Mesodermal cell (in vitro differentiated cells): Measurements from ENCODE around the gene NKAIN2.
"Not testable (repeated sequence)": the region's sequence is repeated elsewhere in the genome, so short reads cannot be mapped to it uniquely, and the experiment has no call there.

Experiments
- H3K27ac ChIP-seq: 2 replicates; pipeline ENCODE4 v1.7.0; 2013; ENCODE audit warnings: mild to moderate bottlenecking, low read depth, low read length, moderate library complexity; ENCODE audit not compliant: severe bottlenecking
- H3K36me3 ChIP-seq: 2 replicates; pipeline ENCODE4 v1.7.1; 2013; ENCODE audit warnings: mild to moderate bottlenecking, low read length, moderate library complexity; ENCODE audit not compliant: control insufficient read depth, insufficient read depth
- H3K4me1 ChIP-seq: one replicate; pipeline ENCODE4 v1.7.1; 2013; ENCODE audit warnings: mild to moderate bottlenecking, low read length; ENCODE audit not compliant: insufficient read depth, control insufficient read depth, poor library complexity, severe bottlenecking
- H3K4me3 ChIP-seq: 2 replicates; pipeline ENCODE4 v1.7.0; 2013; ENCODE audit warnings: low read length, control low read depth, mild to moderate bottlenecking; ENCODE audit not compliant: insufficient read depth, poor library complexity, severe bottlenecking; ENCODE audit errors: extremely low read depth
- H3K9me3 ChIP-seq: 2 replicates; pipeline ENCODE4 v1.7.1; 2013; ENCODE audit warnings: mild to moderate bottlenecking, low read length, moderate library complexity; ENCODE audit not compliant: control insufficient read depth
- WGBS, 2 experiments: methylation state at CpG; one replicate each; pipeline ENCODE4 v1.1.5; 2013; ENCODE audit warnings: missing lambda C conversion rate in 2 of 2; ENCODE audit not compliant: insufficient coverage in 2 of 2; 5-methylcytosine and 5-hydroxymethylcytosine counted together

Gene NKAIN2

GRCh38 chr6:124298730-124299129 is 495.1 kb downstream of the NKAIN2 start:
- Histone ChIP-seq H3K4me1 (peaks cover 3% of the 10 kb centered on the region), H3K36me3 (no peaks in the 10 kb centered on the region), H3K9me3 (no peaks in the 10 kb centered on the region), H3K4me3 (no peak overlapping the region), H3K27ac (no peak overlapping the region)
- WGBS, 2 experiments, result 83% methylated on average over 1 of the region's 1 CpG; no CpG with 5 or more reads in 1 of the 2 experiments

- 84 to 100% methylated on average over 1 to 2 of the region's 2 CpGs for WGBS, 2 experiments
- not testable (repeated sequence) for H3K36me3 ChIP-seq, H3K27ac ChIP-seq
Measured at GRCh38 chr6:124300907-124301306, 497.2 kb downstream of the NKAIN2 start.

GRCh38 chr6:124303971-124304370 is 500.3 kb downstream of the NKAIN2 start:
- WGBS, 2 experiments, result no CpG with 5 or more reads among the region's 2 CpGs
- H3K27ac ChIP-seq, result no peak overlapping the region
- H3K4me1 ChIP-seq, result no peaks in the 10 kb centered on the region
- H3K4me3 ChIP-seq, result no peak overlapping the region
- H3K36me3 ChIP-seq, result no peaks in the 10 kb centered on the region
- H3K9me3 ChIP-seq, result no peaks in the 10 kb centered on the region

More at GRCh38 chr6:124300907-124301306, 497.2 kb downstream of the NKAIN2 start:
- not testable (repeated sequence) for H3K4me3 ChIP-seq, H3K4me1 ChIP-seq, H3K9me3 ChIP-seq

GRCh38 chr6:124310139-124310538 is 506.5 kb downstream of the NKAIN2 start:
- Histone ChIP-seq H3K36me3 (no peaks in the 10 kb centered on the region), H3K27ac (no peak overlapping the region), H3K9me3 (no peaks in the 10 kb centered on the region), H3K4me1 (no peaks in the 10 kb centered on the region), H3K4me3 (no peak overlapping the region)
- WGBS, 2 experiments, result no CpG with 5 or more reads among the region's 1 CpG

GRCh38 chr6:124319410-124319809 is 515.7 kb downstream of the NKAIN2 start:
- WGBS, 2 experiments, result no CpG with 5 or more reads among the region's 2 CpGs

GRCh38 chr6:124324237-124324636 is 520.6 kb downstream of the NKAIN2 start:
- Histone ChIP-seq H3K27ac (no peak overlapping the region), H3K36me3 (no peaks in the 10 kb centered on the region), H3K4me3 (no peak overlapping the region)

More at GRCh38 chr6:124319410-124319809, 515.7 kb downstream of the NKAIN2 start:
- H3K27ac ChIP-seq, result no peak overlapping the region
- no peaks in the 10 kb centered on the region for H3K9me3 ChIP-seq
- H3K36me3 ChIP-seq, result no peaks in the 10 kb centered on the region
- H3K4me3 ChIP-seq, result no peak overlapping the region
- H3K4me1 ChIP-seq, result no peaks in the 10 kb centered on the region

GRCh38 chr6:124330197-124330596 is 526.5 kb downstream of the NKAIN2 start:
- no peak overlapping the region for H3K4me3 ChIP-seq
- WGBS, 2 experiments, result 70 to 100% methylated on average over 1 of the region's 1 CpG
- no peaks in the 10 kb centered on the region for H3K9me3 ChIP-seq
- no peaks in the 10 kb centered on the region for H3K36me3 ChIP-seq
- no peaks in the 10 kb centered on the region for H3K4me1 ChIP-seq
- no peak overlapping the region for H3K27ac ChIP-seq

More at GRCh38 chr6:124324237-124324636, 520.6 kb downstream of the NKAIN2 start:
- Histone ChIP-seq H3K9me3 (no peaks in the 10 kb centered on the region), H3K4me1 (no peaks in the 10 kb centered on the region)

GRCh38 chr6:124334359-124334758 is 530.7 kb downstream of the NKAIN2 start:
- Histone ChIP-seq H3K9me3 (no peaks in the 10 kb centered on the region), H3K27ac (no peak overlapping the region), H3K36me3 (no peaks in the 10 kb centered on the region), H3K4me1 (no peaks in the 10 kb centered on the region), H3K4me3 (no peak overlapping the region)
- WGBS, 2 experiments, result 55 to 58% methylated on average over 3 to 4 of the region's 4 CpGs

GRCh38 chr6:124339610-124340334 is 536.1 kb downstream of the NKAIN2 start:
- Histone ChIP-seq H3K4me1 (no peaks in the 10 kb centered on the region), H3K9me3 (no peaks in the 10 kb centered on the region)
- no CpG with 5 or more reads among the region's 5 CpGs for WGBS, 2 experiments

GRCh38 chr6:124348339-124348738 is 544.7 kb downstream of the NKAIN2 start:
- 40 to 87% methylated on average over 1 to 3 of the region's 6 CpGs for WGBS, 2 experiments
- not testable (repeated sequence) for H3K9me3 ChIP-seq

More at GRCh38 chr6:124339610-124340334, 536.1 kb downstream of the NKAIN2 start:
- Histone ChIP-seq H3K4me3 (no peak overlapping the region), H3K27ac (no peak overlapping the region), H3K36me3 (no peaks in the 10 kb centered on the region)

GRCh38 chr6:124355146-124355545 is 551.5 kb downstream of the NKAIN2 start:
- Histone ChIP-seq H3K27ac (no peak overlapping the region), H3K4me1 (no peaks in the 10 kb centered on the region), H3K36me3 (no peaks in the 10 kb centered on the region), H3K4me3 (no peak overlapping the region), H3K9me3 (no peaks in the 10 kb centered on the region)
- no CpG with 5 or more reads among the region's 4 CpGs for WGBS, 2 experiments

More at GRCh38 chr6:124348339-124348738, 544.7 kb downstream of the NKAIN2 start:
- H3K27ac ChIP-seq, H3K4me1 ChIP-seq, H3K36me3 ChIP-seq, H3K4me3 ChIP-seq: not testable (repeated sequence)
